T47D (cell line): Measurements from ENCODE around the gene METTL26.

Experiments used
- DNase-seq, 2 experiments: peaks; one replicate each; pipeline versions ENCODE4 v3.0.0 to v3.0.0-alpha.2; 2011 to 2012; ENCODE audit warnings: low read depth in 1 of 2, low spot score in 1 of 2
- JUND ChIP-seq: IDR thresholded peaks from 2 replicates; pipeline ENCODE4 v1.6.1; 2012; ENCODE audit warnings: low read depth
- in situ Hi-C: cut with HindIII; loops from 2 replicates; pipeline ENCODE4 v1.10.0; 2016; ENCODE audit warnings: low sequenced_read_pairs, low pct_unique_long_range_greater_than_20kb

The METTL26 gene

GRCh38 chr16:672371-672770 lies 36.3 kb upstream of the METTL26 start:
- DNase-seq: no peak
- TF ChIP-seq JUND: no peak
- in situ Hi-C loops: no loop called here

GRCh38 chr16:671353-672131 lies 35.4 kb upstream of the METTL26 start:
- DNase-seq: no peak
- in situ Hi-C loops: no loop called here
- no peak for TF ChIP-seq JUND

GRCh38 chr16:670485-671352 lies 34.6 kb upstream of the METTL26 start:
- no peak for TF ChIP-seq JUND
- in situ Hi-C loops: no loop called here
- no peak for DNase-seq

- in situ Hi-C loops: no loop called here
- no peak for DNase-seq
- TF ChIP-seq JUND: no peak
Measured at GRCh38 chr16:669666-670065, 33.6 kb upstream of the METTL26 start.

- in situ Hi-C loops: no loop called here
- no peak for TF ChIP-seq JUND
- DNase-seq: no peak
Measured at GRCh38 chr16:668519-669171, 32.5 kb upstream of the METTL26 start.

GRCh38 chr16:667780-668518 lies 31.8 kb upstream of the METTL26 start, which contains the start of gene RHOT2:
RHOT2 (plus strand) TSS chr16:668132; CDS start chr16:668200, 68 bp downstream.
- in situ Hi-C loops: no loop called here
- no peak for TF ChIP-seq JUND
- peak; percentile 71 to 95 for DNase-seq

- in situ Hi-C loops: no loop called here
- DNase-seq: no peak
- no peak for TF ChIP-seq JUND
Measured at GRCh38 chr16:667113-667779, 31.1 kb upstream of the METTL26 start.

GRCh38 chr16:666572-666971 lies 30.5 kb upstream of the METTL26 start:
- no peak for DNase-seq
- TF ChIP-seq JUND: no peak
- in situ Hi-C loops: no loop called here

- no peak for DNase-seq
- in situ Hi-C loops: no loop called here
- TF ChIP-seq JUND: no peak
Measured at GRCh38 chr16:662597-662996, 26.5 kb upstream of the METTL26 start.

GRCh38 chr16:662095-662494 lies 26.0 kb upstream of the METTL26 start:
- no peak for DNase-seq
- TF ChIP-seq JUND: no peak
- in situ Hi-C loops: no loop called here

GRCh38 chr16:661184-661821 lies 25.2 kb upstream of the METTL26 start:
- in situ Hi-C loops: no loop called here
- TF ChIP-seq JUND: no peak
- DNase-seq: no peak
